ENCODE results near the gene FHAD1.

The FHAD1 gene

DNA sequence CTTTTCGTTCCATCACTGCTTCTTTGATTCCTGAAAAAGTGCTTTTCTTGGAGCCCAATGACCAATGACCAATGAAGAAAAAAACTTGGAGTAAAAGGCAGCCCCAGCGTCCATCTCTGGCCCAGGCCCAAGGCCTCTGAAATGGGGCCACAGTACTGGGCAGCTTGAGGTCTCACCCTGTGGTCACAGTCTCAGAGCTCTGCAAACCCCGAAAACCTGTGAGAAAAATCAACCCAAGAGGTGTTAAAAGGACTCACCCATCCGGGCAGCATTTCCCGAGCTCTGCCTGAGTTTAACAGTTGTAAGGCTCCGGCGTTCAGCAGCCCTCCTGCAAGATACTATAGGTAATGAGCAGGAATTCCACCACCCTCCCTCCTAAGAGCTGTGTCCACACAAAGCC, 160.6 kb downstream of the FHAD1 start:
- DNase-seq (ENCODE audit: low spot score in 2 of 2): no peak

DNA sequence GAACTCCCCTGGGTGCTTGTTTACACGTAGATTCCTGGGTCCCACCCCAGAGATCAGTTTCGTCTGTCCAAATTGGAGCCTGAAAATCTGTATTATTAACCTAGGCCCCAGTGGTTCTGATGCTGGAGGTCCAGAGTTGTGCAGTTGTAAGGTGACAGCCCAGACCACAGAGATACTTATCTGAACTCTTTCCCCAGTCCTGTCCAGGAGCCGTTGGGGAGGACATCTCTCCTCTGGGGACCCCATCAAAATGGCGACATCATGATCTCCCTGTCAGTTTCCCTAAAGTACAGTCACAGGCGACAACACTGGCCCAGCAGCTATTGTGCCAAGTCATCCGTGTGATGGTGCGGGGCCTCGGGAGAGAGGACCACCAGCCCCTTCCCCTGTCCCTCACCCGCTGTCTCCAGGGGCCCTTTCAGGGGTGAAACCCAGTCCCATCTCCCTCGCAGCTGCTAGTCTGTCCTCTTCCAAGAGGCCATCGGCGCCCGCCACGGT, 161.9 kb downstream of the FHAD1 start:
- no peaks in the 10 kb centered on the region for H3K36me3 ChIP-seq (replicated peaks)
- peak overlapping the region; percentile 71 for H3K4me3 ChIP-seq
- peaks cover 4% of the 10 kb centered on the region for H3K4me1 ChIP-seq
- in situ Hi-C loops (cut with MboI; ENCODE audit: low sequenced_read_pairs): no loop called here
- no peak for DNase-seq (ENCODE audit: low spot score in 2 of 2)
- no peaks in the 10 kb centered on the region for H3K9me3 ChIP-seq
- no peaks in the 10 kb centered on the region for H3K27me3 ChIP-seq (ENCODE audit: low read depth)

More for the DNA sequence above, 160.6 kb downstream of the FHAD1 start:
- peaks cover 4% of the 10 kb centered on the region for H3K4me1 ChIP-seq
- H3K4me3 ChIP-seq: no peak overlapping the region
- no peaks in the 10 kb centered on the region for H3K27me3 ChIP-seq (ENCODE audit: low read depth)
- H3K36me3 ChIP-seq (replicated peaks): no peaks in the 10 kb centered on the region
- in situ Hi-C loops (cut with MboI; ENCODE audit: low sequenced_read_pairs): no loop called here
- H3K9me3 ChIP-seq: no peaks in the 10 kb centered on the region

DNA sequence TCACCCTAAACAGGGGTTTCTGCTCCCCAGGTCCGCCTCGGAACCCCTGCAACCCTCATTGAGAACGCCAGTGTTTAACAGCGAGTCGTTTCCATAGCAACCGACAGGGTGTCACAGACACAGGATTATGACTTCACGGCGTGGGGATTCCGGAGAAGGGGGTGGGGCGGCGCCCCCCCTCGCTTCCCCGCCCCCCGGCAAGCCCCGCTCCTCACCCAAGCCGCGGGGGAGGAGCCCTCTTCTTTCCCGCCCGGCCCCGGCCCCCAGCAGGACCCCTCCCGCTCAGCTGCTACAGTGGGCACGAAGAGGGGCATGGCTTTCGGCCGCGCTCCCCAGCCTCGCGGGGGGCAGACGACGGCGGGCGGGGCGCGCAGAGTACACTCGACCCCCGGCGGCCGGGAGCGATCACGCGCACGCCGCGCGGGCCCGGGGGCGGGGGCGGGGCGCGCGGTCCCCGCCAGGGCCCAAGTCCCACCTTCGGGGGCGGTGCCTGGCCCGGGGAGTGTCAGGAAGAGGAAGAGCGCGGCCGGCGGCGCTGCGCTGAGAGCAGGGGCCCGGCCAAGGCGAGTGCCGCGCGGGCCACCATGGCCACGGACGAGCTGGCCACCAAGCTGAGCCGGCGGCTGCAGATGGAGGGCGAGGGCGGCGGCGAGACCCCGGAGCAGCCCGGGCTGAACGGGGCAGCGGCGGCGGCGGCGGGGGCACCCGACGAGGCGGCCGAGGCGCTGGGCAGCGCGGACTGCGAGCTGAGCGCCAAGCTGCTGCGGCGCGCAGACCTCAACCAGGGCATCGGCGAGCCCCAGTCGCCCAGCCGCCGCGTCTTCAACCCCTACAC, 162.6 kb downstream of the FHAD1 start, which contains the start of gene EFHD2:
EFHD2 (plus strand) TSS at position 501 of the 835 bp plus-strand sequence; CDS start at position 585, 84 bp downstream.
- H3K9me3 ChIP-seq: no peaks in the 10 kb centered on the region
- no peaks in the 10 kb centered on the region for H3K36me3 ChIP-seq (replicated peaks)
- DNase-seq (ENCODE audit: low spot score in 2 of 2): peak; percentile 79 to 92
- peaks cover 4% of the 10 kb centered on the region for H3K4me1 ChIP-seq
- no peaks in the 10 kb centered on the region for H3K27me3 ChIP-seq (ENCODE audit: low read depth)
- in situ Hi-C loops (cut with MboI; ENCODE audit: low sequenced_read_pairs): no loop called here
- H3K4me3 ChIP-seq: peak within 1 kb of the TSS; percentile 71

DNA sequence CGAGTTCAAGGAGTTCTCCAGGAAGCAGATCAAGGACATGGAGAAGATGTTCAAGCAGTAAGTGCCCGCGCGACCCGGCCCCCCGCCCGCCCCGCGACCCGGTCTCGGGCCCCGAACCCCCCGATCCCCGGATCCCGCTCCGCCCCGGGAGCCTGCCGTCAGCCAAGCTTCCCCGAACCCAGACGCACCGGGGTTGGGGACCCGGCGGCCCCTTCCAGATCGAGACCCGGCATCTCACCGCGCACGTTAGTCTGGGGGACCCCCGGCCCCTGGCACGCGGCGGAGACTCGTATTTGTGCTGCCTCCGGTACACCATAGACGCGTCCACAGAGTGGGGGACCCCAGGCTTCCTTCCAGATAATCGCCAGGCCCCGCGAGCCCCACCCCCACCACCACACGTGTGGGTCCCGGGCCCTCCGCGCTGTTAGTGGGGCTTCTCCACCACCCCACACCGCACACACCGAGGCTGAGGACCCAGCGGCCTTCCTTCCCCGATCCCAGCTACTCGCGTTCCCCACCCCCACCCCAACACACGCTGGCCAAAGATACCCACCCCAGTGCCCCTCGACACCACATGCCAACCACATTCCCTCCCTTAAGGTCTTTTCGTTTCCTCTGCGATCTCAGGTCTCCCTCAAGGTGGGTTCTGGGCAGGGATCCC, 163.3 kb downstream of the FHAD1 start:
- no peaks in the 10 kb centered on the region for H3K9me3 ChIP-seq
- peaks cover 4% of the 10 kb centered on the region for H3K4me1 ChIP-seq
- H3K4me3 ChIP-seq: peak overlapping the region; percentile 71
- no peaks in the 10 kb centered on the region; the same call in 1 of the 2 replicates for H3K36me3 ChIP-seq (replicated peaks)
- H3K27me3 ChIP-seq (ENCODE audit: low read depth): no peaks in the 10 kb centered on the region
- in situ Hi-C loops (cut with MboI; ENCODE audit: low sequenced_read_pairs): no loop called here
- peak in 1 of 2 experiments; percentile 33 for DNase-seq (ENCODE audit: low spot score in 2 of 2)

DNA sequence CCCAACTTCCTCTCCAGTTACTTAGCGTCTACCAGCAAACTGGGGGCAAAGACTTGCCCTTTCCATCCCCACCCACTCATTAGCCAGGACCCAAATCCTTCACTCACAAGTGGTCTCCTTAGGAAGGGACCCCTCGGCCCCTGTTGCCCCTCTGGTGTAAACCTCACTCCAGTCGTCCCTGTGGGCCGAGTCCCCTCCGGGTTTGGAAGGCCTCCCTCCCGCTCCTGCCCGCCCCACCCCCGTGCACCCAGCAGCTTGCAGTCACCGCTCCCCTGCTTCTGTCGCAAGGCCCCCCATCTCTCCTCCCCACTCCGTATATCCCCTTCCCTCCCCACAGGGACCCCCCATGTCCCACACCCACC, 163.8 kb downstream of the FHAD1 start:
- no peak for DNase-seq (ENCODE audit: low spot score in 2 of 2)
- Histone ChIP-seq H3K27me3 (ENCODE audit: low read depth) (no peaks in the 10 kb centered on the region), H3K4me1 (peaks cover 4% of the 10 kb centered on the region), H3K4me3 (peak overlapping the region; percentile 71), H3K9me3 (no peaks in the 10 kb centered on the region), H3K36me3 (replicated peaks) (no peaks in the 10 kb centered on the region; the same call in 1 of the 2 replicates)
- in situ Hi-C loops (cut with MboI; ENCODE audit: low sequenced_read_pairs): no loop called here

DNA sequence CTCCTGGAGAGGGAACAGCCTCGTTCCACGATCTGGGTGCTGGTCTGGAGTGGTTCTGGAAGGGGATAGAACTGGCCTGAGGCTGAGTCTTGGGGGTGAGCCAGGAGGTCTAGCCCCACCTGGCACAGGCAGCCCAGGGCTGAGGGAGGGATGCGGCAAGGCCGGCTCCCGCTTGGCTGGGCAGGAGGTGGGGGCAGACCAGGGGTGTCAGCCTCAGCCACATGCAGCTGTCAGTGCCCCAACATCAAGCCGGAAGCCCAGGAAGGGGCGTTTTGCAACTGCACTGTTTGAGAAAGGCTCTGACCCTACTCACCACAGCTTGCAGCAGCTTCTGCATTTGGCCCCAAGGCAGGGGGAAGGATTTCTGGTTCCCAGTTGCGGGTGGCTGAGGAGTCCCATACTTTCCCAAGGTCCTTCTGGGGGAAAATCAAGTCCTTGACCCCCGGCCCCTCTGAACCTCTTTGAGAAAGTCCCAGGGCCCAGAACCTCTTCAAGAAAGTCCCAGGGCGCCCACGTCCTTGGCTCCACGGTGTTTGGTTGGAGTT, 164.6 kb downstream of the FHAD1 start:
- no peaks in the 10 kb centered on the region for H3K27me3 ChIP-seq (ENCODE audit: low read depth)
- in situ Hi-C loops (cut with MboI; ENCODE audit: low sequenced_read_pairs): no loop called here
- peaks cover 4% of the 10 kb centered on the region for H3K4me1 ChIP-seq
- no peak for DNase-seq (ENCODE audit: low spot score in 2 of 2)
- no peaks in the 10 kb centered on the region; the same call in 1 of the 2 replicates for H3K36me3 ChIP-seq (replicated peaks)
- no peaks in the 10 kb centered on the region for H3K9me3 ChIP-seq
- peak overlapping the region; percentile 71 for H3K4me3 ChIP-seq

DNA sequence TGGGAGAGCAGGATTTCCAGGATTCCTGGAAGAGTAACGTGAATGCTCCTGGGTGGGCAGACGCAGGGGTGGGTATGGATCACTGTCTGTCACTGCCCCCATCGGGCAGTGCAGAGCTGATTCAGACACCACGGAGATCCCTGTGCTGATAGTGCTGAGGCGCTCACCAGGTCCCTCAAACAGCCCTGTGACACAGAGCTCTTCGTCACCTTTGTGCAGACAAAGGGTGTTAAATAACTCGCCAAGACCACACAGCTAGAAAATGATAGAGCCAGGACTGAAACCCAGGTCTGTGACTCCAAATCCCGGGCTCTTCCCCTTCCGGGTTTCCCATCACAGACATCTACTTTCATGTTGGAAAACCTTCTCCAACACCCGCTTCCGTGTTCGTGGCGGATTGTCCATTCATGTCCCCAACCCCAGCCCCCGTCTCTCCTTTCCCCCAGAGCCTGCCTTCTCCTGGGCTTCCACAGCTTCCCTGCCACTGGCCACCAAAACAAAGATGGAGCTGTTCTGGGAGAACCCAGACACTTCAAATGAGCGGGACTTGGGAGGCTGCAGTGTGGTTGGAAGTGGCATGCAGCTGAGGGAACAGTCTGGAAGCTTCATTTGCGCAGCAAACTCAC, 165.3 kb downstream of the FHAD1 start:
- Histone ChIP-seq H3K4me1 (peaks cover 4% of the 10 kb centered on the region), H3K4me3 (no peak overlapping the region), H3K36me3 (replicated peaks) (no peaks in the 10 kb centered on the region; the same call in 1 of the 2 replicates), H3K9me3 (no peaks in the 10 kb centered on the region), H3K27me3 (ENCODE audit: low read depth) (no peaks in the 10 kb centered on the region)
- no peak for DNase-seq (ENCODE audit: low spot score in 2 of 2)
- in situ Hi-C loops (cut with MboI; ENCODE audit: low sequenced_read_pairs): no loop called here

DNA sequence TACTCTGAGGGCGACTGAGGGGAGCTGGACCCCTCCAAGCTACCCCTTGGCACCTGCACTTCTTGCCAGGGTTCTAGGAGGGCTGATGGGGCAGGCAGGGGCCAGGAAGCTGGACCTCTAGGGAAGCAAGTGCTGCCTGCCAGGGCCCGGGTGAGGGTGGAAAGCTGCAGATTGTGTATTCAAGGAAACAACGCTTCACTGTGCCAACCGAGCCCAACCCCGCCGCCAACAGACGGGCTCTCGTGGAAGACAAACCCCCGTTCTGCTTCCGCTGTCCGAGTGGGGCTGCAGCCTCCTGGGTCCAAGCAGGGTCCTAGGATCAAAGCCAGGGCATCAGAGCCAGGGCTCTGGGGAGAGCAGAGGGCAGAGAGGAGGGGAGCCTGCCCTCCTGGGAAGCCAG, 165.8 kb downstream of the FHAD1 start:
- H3K4me3 ChIP-seq: no peak overlapping the region
- in situ Hi-C loops (cut with MboI; ENCODE audit: low sequenced_read_pairs): no loop called here
- H3K27me3 ChIP-seq (ENCODE audit: low read depth): no peaks in the 10 kb centered on the region
- no peaks in the 10 kb centered on the region for H3K9me3 ChIP-seq
- peaks cover 4% of the 10 kb centered on the region for H3K4me1 ChIP-seq
- no peaks in the 10 kb centered on the region; the same call in 1 of the 2 replicates for H3K36me3 ChIP-seq (replicated peaks)
- no peak for DNase-seq (ENCODE audit: low spot score in 2 of 2)

DNA sequence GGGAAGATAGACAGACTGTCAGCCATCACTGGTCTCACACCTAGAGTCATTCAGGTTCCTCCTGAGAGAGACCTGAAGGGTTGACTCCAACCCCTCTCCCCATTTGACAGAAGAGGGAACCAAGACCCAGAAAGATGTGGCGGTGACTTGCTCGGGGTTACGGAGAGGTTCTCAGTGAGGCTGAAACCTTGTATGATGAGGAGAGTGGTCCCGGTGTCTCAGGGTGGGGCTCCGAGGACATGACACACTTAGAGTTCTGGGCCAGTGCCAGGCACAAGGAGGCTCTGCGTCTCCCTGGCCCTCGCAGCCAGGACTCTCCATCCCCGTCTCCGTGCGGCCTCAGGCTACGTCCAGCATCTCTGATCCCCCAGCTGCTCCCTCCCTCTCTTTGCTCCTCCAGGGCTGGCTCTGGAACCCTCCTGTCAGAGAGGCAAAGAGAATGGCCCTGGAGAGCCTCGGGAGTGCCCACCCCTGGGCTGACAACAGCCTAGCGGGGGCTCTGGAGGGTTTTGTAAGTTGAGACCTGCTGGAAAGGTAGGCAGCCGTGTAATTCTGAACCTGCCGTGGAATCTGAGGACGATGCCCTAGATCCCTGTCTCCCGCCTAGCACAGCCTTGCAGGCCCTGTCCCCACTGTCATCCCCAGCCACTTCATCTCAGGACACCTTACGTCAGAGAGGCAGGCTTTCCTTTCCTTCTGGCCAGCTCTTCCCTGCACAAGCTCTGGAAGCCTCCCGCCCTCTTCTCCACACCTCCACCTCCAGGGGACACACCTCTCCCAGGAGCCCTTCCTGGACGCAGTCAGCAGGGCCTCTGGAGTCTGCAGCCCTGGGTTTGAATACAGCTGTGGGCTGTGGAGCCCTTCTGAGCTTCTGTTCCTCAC, 166.8 kb downstream of the FHAD1 start:
- H3K4me1 ChIP-seq: peaks cover 4% of the 10 kb centered on the region
- in situ Hi-C loops (cut with MboI; ENCODE audit: low sequenced_read_pairs): no loop called here

DNA sequence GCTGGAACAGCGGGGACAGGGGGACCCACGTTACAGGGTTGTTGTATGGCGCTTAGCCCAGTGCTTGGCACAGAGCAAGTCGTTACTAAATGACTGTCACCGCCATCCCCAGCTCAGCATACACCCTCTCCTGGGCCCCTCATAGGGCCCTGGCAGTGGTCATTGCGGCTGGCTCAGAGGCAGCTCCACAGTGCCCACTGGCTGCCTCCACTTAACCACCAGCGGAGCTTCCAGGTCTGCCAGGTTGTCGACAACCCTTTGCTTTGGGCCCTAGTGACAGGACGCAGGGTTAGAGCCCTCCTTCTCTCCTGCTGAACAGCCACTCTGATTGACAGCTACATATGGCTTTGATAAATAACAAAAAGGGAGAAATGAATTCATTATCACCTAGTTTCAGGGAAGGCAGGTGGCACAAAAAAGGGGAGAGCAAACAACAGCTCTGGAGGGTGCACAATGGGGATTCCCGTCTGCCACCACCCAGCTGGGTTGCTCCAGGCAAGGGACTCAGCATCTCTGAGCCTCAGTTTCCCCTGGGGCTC, 167.5 kb downstream of the FHAD1 start:
- Histone ChIP-seq H3K4me1 (no peaks in the 10 kb centered on the region; the same call in 1 of the 2 replicates), H3K9me3 (no peaks in the 10 kb centered on the region), H3K4me3 (no peak overlapping the region), H3K27me3 (ENCODE audit: low read depth) (no peaks in the 10 kb centered on the region), H3K36me3 (replicated peaks) (no peaks in the 10 kb centered on the region; the same call in 1 of the 2 replicates)
- in situ Hi-C loops (cut with MboI; ENCODE audit: low sequenced_read_pairs): no loop called here
- no peak for DNase-seq (ENCODE audit: low spot score in 2 of 2)

More for the DNA sequence above, 166.8 kb downstream of the FHAD1 start:
- Histone ChIP-seq H3K9me3 (no peaks in the 10 kb centered on the region), H3K36me3 (replicated peaks) (no peaks in the 10 kb centered on the region; the same call in 1 of the 2 replicates), H3K4me3 (no peak overlapping the region), H3K27me3 (ENCODE audit: low read depth) (no peaks in the 10 kb centered on the region)
- no peak for DNase-seq (ENCODE audit: low spot score in 2 of 2)

DNA sequence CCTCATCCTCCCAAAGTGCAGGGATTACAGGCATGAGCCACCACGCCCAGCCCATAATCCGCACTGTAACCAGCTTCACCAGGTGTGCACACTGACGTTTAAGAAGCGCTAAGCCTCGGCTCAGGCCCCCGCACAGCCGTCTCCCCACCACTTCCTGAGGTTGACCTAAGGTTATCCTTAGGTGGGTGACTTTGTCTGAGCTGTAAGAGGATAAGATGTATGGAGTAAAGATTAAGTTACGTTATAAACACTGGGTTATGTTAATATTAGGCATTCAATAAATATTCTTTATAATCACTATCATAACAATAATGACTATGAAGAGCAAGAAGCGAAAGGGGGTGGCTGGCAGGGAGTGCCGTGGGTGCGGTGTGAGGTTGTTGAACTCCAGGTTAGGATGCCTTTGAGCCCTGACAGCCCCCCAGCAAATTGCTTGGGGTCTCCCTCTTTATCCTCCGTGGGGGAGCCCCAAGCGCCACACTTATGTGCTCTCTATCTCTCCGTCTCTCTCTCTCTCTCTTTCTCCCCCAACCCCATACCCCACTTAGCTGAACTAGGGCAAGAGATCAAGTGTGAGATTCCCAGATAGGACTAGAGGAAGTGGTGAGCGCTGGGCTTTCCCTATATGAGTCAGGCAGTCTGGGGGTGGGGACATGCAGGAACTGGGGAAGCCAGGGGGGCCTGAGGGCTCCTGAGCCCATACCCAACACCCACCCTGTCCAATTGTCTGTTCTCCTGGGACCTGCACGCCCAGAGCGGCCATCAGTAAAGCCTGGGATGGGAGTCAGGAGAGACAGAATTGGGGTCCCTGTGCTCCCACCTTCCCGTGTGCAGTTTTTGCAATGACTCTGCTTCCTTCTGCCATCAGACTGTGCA, 170.3 kb downstream of the FHAD1 start:
- Histone ChIP-seq H3K9me3 (no peaks in the 10 kb centered on the region; the same call in 1 of the 2 replicates), H3K4me1 (no peaks in the 10 kb centered on the region), H3K27me3 (ENCODE audit: low read depth) (no peaks in the 10 kb centered on the region), H3K4me3 (no peak overlapping the region), H3K36me3 (replicated peaks) (no peaks in the 10 kb centered on the region; the same call in 1 of the 2 replicates)
- DNase-seq (ENCODE audit: low spot score in 2 of 2): no peak
- in situ Hi-C loops (cut with MboI; ENCODE audit: low sequenced_read_pairs): no loop called here
